SH-SY5Y (cell line): ENCODE data around the gene SFXN5.

Experiments used
- GATA2 ChIP-seq: IDR thresholded peaks from 2 replicates; pipeline ENCODE4 v1.6.1; 2011; ENCODE audit warnings: mild to moderate bottlenecking, low read depth, low read length
- GATA3 ChIP-seq: IDR thresholded peaks from 2 replicates; pipeline ENCODE4 v1.6.1; 2011; ENCODE audit warnings: low read depth, mild to moderate bottlenecking, low read length, moderate library complexity

Gene SFXN5

DNA sequence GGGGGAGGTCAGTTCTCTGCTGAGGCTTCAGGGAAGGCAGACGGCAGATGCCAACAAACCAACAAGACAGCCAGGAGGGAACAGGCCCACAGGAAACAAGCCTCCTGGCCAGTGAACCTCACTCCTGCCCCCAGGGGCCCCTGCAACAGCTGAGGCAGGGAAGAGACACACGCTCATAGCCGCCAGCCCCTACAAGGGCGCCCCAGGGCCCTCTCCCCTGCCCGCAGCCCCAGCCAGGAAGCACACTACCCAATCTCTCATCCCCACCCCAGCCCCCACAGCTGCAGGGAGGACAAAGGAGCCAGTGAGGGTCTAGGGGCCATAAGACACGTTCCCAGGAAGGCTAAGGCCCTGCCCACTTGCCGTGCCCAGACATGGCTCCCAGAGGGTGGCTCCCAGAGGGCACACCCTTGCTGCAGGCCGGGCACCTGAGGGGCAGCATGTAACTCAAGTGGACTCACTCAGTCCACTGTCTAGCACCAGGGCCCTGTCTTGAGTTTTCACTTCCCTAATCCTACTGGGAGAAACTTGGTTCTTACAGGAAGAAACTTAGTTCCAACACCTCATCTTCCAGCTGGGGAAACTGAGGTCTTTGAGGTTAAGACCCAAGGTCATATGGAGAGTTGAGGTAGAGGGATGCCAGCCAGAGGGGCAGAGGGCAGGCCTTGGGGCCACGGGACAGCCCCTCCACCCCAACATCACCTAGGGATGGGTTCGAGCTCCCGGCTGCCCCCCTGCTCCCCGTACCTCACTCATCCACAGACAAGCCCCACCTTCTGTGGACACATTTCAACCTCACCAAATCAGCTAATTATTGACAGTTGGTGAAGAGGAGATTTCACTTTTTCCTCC is 116.9 kb downstream of the SFXN5 start:
- no peak for TF ChIP-seq GATA3
- TF ChIP-seq GATA2 = no peak

DNA sequence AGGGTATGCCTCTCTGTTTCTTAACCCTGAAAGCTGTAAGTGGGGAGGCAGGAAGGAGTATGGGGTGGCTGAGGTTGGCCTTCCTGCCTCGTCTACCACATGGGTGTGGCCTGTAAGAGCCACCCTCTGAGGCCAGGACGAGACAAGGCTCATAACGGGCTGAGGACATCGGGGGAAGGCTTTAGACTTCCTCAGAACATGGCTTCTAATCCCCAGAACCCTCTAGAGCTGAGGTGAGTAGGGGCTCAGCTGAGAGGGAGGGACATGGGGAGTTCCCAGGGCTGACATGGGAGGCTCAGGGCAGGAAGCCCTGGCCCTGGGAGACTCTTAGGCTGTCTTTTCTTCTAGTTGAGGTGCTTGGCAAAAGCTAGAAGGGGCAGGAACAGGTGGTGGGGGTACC is 117.5 kb downstream of the SFXN5 start:
- TF ChIP-seq GATA2 = no peak

GRCh38 chr2:72953528-72953927 is 118.0 kb downstream of the SFXN5 start:
- TF ChIP-seq GATA3 (no peak), GATA2 (no peak)

DNA sequence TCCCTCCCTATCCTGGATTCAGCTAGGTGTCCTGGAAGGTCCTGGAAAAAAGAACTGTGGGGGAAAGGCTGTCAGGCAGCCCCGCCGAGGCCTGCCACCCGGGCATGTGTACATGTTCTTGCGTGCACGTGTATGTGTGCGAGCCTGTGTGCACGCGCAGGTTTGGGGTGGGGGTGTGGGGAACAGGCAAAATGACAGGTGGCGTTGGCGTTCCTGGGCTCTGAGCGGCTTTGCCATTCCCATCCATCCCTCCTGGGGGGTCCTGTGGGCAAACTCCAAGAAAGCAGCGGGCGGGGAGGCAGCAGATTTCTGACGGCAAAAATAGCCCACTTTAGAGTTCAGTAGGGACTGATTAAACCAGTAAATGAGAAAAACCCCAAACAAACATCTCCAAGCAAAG is 118.6 kb downstream of the SFXN5 start:
- TF ChIP-seq GATA2 = no peak
- TF ChIP-seq GATA3 = no peak

- no peak for TF ChIP-seq GATA2
- no peak for TF ChIP-seq GATA3
These were observed 119.2 kb downstream of the SFXN5 start for GRCh38 chr2:72952110-72952823.

- TF ChIP-seq GATA2 (no peak), GATA3 (no peak)
These were observed 120.0 kb downstream of the SFXN5 start for GRCh38 chr2:72951303-72952095.

GRCh38 chr2:72950558-72951255 is 120.8 kb downstream of the SFXN5 start:
- TF ChIP-seq GATA2 (no peak), GATA3 (no peak)

DNA sequence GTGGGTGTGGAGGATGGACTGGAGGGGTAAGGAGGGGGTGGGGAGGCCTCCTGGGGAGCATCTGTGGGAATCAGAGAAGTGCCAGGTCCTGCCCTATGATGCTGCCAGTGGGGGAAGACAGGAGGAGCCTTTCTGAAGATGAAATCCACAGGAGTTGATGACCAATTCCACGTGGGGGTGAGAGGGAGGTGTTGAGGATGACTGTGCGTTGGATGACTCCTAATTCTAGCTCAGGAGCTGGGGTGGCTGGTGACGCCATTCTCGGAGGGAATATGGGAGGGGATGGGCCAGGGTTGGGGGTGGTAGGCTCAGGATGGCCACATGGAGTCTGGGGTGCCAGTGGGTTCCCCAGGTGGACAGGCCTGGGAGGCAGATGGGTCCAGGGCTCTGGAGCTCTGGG is 121.9 kb downstream of the SFXN5 start:
- TF ChIP-seq GATA2 (no peak), GATA3 (no peak)

- no peak for TF ChIP-seq GATA3
- TF ChIP-seq GATA2 = no peak
These were observed 122.5 kb downstream of the SFXN5 start for GRCh38 chr2:72949045-72949444.

DNA sequence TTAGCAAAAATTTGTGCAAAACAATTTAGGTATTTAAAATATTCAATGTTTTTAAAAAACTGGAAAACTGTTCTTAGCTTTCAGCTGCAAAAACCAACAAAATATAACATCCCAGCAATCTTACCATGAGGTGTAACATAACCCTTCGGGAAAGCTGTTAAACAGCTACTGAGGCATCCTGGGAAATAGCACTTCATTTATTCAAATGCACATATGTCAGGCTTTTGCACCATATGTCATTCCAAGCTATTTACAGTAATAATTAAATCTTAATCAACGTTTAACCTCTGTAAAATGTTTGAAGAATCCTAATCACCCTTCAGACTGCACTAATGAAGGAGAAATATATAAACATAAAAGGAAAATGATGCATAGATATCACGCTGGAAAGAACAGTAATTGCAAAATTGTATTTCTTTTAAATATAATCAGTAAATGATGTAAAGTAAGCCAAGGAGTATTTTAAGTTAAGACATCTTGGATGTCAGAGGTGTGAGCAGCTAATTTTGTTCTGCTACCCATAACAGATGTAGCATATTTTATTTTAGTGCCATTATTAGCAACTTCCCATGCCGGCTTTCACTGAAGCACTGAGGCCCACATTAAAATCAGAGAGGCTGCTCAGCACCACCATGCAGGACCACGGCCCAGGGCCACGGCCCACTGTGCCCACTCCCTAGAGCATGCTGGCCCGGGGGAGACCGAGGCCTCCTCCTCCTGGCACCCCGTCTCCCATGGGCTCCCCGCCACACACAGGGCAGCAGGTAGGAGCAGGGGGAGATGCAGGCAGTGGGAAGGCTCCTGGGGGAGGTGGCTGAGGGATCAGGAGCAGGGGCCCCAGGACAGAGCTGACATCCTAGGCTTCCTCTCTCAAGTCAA is 123.3 kb downstream of the SFXN5 start:
- TF ChIP-seq GATA3 = no peak
- TF ChIP-seq GATA2 = no peak

GRCh38 chr2:72946466-72946865 is 125.0 kb downstream of the SFXN5 start:
- TF ChIP-seq GATA3 = no peak
- TF ChIP-seq GATA2 = no peak

DNA sequence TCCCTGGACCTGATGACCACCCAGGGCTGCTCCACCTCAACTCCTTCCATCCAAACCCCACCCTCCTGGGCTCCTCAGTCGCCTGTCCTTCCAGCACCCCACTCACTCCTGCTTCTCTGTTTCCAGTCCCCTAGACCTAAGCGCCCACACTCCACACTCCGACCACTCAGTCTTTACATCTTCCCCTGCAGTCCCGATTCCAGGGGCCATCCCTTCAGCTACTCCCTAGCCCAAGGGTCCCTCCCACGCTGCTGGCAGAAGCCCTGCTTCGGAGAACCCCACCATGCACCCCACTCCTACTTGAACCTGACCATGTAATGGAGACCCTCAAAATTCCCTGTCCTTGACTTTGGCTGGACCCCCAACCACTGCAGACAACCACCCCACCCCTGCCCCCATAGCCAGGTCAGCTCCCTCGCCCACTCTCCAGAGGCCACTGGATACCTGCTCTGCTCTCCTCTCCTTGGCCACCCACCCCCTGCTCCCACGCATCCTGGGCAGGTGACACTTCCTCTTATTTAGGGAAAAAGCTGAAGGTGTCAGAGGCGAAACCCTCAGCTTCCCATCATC is 126.0 kb downstream of the SFXN5 start:
- TF ChIP-seq GATA3 (no peak), GATA2 (no peak)

GRCh38 chr2:72944804-72945449 is 126.6 kb downstream of the SFXN5 start:
- TF ChIP-seq GATA3 (no peak), GATA2 (no peak)
